ENCODE measurements around the gene WHRN.

DNA sequence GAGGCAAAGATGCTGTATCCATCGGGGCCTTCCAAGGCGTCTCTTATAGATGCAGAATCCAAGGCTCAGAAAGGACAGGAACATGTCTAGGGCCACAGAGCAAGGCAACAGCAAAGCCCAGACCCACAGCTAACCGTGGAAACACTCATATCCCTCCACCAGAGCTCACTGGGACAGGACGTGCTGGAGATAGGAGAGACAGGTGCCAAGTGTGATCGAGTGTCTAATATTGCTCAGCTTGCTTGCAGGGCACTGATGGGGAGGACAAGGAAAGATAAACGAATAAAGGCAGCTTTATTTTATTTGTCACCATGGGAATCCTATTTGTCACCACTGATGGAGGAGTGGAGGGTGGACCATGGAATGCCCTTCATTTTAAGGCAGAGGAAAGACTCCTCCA, 73.5 kb downstream of the WHRN start:
- TF ChIP-seq, protein P1, sequence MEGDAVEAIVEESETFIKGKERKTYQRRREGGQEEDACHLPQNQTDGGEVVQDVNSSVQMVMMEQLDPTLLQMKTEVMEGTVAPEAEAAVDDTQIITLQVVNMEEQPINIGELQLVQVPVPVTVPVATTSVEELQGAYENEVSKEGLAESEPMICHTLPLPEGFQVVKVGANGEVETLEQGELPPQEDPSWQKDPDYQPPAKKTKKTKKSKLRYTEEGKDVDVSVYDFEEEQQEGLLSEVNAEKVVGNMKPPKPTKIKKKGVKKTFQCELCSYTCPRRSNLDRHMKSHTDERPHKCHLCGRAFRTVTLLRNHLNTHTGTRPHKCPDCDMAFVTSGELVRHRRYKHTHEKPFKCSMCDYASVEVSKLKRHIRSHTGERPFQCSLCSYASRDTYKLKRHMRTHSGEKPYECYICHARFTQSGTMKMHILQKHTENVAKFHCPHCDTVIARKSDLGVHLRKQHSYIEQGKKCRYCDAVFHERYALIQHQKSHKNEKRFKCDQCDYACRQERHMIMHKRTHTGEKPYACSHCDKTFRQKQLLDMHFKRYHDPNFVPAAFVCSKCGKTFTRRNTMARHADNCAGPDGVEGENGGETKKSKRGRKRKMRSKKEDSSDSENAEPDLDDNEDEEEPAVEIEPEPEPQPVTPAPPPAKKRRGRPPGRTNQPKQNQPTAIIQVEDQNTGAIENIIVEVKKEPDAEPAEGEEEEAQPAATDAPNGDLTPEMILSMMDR (optimal IDR thresholded peaks at IDR 0.05 in 1 of 3, IDR thresholded peaks at IDR 0.05 in 1 of 3, conservative IDR thresholded peaks at IDR 0.05 in 1 of 3; ENCODE audit: extremely low read depth in 1 of 3, insufficient read depth in 2 of 3, low read length in 3 of 3), result no peak
- no peak for TF ChIP-seq EZH2 (IDR thresholded peaks at IDR 0.05; ENCODE audit: low read length)

Measured in keratinocyte (primary cell).